ENCODE results near the gene GRIK2. TPM values are rescaled to one million over a fixed set of nuclear protein-coding genes. Genes with fewer than 3 reads are reported as not detected.

Gene GRIK2
- total RNA-seq, 1 donor from 2014 or later, result not detected

- no peak for DNase-seq (ENCODE audit: low read depth in 2 of 2)
These were observed 485.2 kb downstream of the GRIK2 start for GRCh38 chr6:101878554-101879276.

- no peak for DNase-seq (ENCODE audit: low read depth in 2 of 2)
These were observed 486.3 kb downstream of the GRIK2 start for GRCh38 chr6:101879782-101880181.

GRCh38 chr6:101883505-101883904 is 490.0 kb downstream of the GRIK2 start:
- DNase-seq (ENCODE audit: low read depth in 2 of 2), result no peak

GRCh38 chr6:101887532-101887931 is 494.0 kb downstream of the GRIK2 start:
- DNase-seq (ENCODE audit: low read depth in 2 of 2), result no peak

GRCh38 chr6:101907356-101908217 is 514.1 kb downstream of the GRIK2 start:
- no peak for DNase-seq (ENCODE audit: low read depth in 2 of 2)

- DNase-seq (ENCODE audit: low read depth in 2 of 2), result no peak
These were observed 515.9 kb downstream of the GRIK2 start for GRCh38 chr6:101909366-101909765.

GRCh38 chr6:101912311-101912710 is 518.8 kb downstream of the GRIK2 start:
- no peak for DNase-seq (ENCODE audit: low read depth in 2 of 2)

GRCh38 chr6:101918471-101918870 is 525.0 kb downstream of the GRIK2 start:
- no peak for DNase-seq (ENCODE audit: low read depth in 2 of 2)

- DNase-seq (ENCODE audit: low read depth in 2 of 2), result no peak
These were observed 528.4 kb downstream of the GRIK2 start for GRCh38 chr6:101921829-101922450.

GRCh38 chr6:101926149-101926925 is 532.8 kb downstream of the GRIK2 start:
- no peak for DNase-seq (ENCODE audit: low read depth in 2 of 2)

GRCh38 chr6:101931766-101932165 is 538.3 kb downstream of the GRIK2 start:
- DNase-seq (ENCODE audit: low read depth in 2 of 2), result no peak

GRCh38 chr6:101932704-101933103 is 539.2 kb downstream of the GRIK2 start:
- no peak for DNase-seq (ENCODE audit: low read depth in 2 of 2)

- DNase-seq (ENCODE audit: low read depth in 2 of 2), result no peak
These were observed 542.2 kb downstream of the GRIK2 start for GRCh38 chr6:101935732-101936131.

GRCh38 chr6:101936516-101936915 is 543.0 kb downstream of the GRIK2 start:
- no peak for DNase-seq (ENCODE audit: low read depth in 2 of 2)

GRCh38 chr6:101937108-101937507 is 543.6 kb downstream of the GRIK2 start:
- no peak for DNase-seq (ENCODE audit: low read depth in 2 of 2)

- no peak for DNase-seq (ENCODE audit: low read depth in 2 of 2)
These were observed 546.9 kb downstream of the GRIK2 start for GRCh38 chr6:101940391-101940790.

GRCh38 chr6:101956961-101957360 is 563.5 kb downstream of the GRIK2 start:
- no peak for DNase-seq (ENCODE audit: low read depth in 2 of 2)

GRCh38 chr6:101961357-101961756 is 567.8 kb downstream of the GRIK2 start:
- no peak for DNase-seq (ENCODE audit: low read depth in 2 of 2)

GRCh38 chr6:101980924-101981323 is 587.4 kb downstream of the GRIK2 start:
- DNase-seq (ENCODE audit: low read depth in 2 of 2), result no peak

GRCh38 chr6:101986476-101986875 is 593.0 kb downstream of the GRIK2 start:
- no peak for DNase-seq (ENCODE audit: low read depth in 2 of 2)

- no peak for DNase-seq (ENCODE audit: low read depth in 2 of 2)
These were observed 598.8 kb downstream of the GRIK2 start for GRCh38 chr6:101992286-101992685.

GRCh38 chr6:101994521-101994920 is 601.0 kb downstream of the GRIK2 start:
- no peak for DNase-seq (ENCODE audit: low read depth in 2 of 2)
